Loucy (cell line): ENCODE results near the gene EBLN1.

Source experiments
- EZH2phosphoT487 ChIP-seq: fragments of 200-600 bp; IDR thresholded peaks from 2 replicates; pipeline ENCODE4 v1.6.1; 2018; ENCODE audit warnings: antibody characterized with exemption, mild to moderate bottlenecking, moderate library complexity, borderline replicate concordance
- TF ChIP-seq, protein P1 (sequence below): fragments of 200-600 bp; sonication (generic); conservative IDR thresholded peaks from 2 replicates; pipeline ENCODE4 v1.5.1; 2014; ENCODE audit warnings: mild to moderate bottlenecking, antibody characterized with exemption, low read length

DNA sequence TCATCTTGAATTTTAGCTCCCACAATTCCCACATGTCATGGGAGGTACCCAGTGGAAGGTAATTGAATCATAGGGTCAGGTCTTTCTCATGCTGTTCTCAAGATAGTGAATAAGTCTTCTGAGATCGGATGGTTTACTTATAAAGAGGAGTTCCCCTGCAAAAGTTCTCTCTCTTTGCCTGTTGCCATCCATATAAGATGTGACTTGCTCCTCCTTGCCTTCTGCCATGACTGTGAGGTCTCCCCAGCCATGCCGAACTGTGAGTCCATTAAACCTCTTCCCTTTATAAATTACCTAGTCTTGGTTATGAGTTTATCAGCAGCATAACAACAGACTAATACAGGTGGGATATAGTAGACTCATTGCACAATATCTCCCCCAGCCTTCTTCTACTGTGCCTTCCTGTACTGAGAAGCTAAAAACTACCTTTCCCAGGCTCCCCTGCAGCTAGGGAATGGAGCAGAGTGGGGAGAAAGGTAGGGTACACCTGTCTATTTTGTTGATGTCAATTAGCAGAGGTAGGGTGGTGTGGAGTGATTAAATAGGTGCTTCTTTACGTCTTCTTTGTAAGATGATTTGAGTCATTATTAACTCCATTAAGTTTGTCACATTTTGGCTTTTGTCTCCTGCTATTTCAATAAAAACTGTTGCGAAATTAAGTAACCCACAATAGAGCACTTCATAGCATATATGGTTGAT lies 48.2 kb upstream of the EBLN1 start:
- TF ChIP-seq, protein P1, sequence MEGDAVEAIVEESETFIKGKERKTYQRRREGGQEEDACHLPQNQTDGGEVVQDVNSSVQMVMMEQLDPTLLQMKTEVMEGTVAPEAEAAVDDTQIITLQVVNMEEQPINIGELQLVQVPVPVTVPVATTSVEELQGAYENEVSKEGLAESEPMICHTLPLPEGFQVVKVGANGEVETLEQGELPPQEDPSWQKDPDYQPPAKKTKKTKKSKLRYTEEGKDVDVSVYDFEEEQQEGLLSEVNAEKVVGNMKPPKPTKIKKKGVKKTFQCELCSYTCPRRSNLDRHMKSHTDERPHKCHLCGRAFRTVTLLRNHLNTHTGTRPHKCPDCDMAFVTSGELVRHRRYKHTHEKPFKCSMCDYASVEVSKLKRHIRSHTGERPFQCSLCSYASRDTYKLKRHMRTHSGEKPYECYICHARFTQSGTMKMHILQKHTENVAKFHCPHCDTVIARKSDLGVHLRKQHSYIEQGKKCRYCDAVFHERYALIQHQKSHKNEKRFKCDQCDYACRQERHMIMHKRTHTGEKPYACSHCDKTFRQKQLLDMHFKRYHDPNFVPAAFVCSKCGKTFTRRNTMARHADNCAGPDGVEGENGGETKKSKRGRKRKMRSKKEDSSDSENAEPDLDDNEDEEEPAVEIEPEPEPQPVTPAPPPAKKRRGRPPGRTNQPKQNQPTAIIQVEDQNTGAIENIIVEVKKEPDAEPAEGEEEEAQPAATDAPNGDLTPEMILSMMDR, result no peak
- no peak for TF ChIP-seq EZH2phosphoT487
